PC-9 (cell line): ENCODE results near the gene ZFPL1.

Experiments
- CTCF ChIP-seq: fragments of 200-600 bp; sonication (generic); conservative IDR thresholded peaks from 2 replicates; pipeline ENCODE4 v1.6.1; 2017; ENCODE audit warnings: mixed run types, antibody characterized with exemption, mild to moderate bottlenecking, moderate library complexity
- EZH2 ChIP-seq: fragments of 200-600 bp; sonication (generic); IDR thresholded peaks from 2 replicates; pipeline ENCODE4 v1.8.0; 2017; ENCODE audit warnings: antibody characterized with exemption, low read depth

GRCh38 chr11:65134240-65134951 is 50.4 kb downstream of the ZFPL1 start, which contains the start of gene SYVN1:
- TF ChIP-seq CTCF (no peak), EZH2 (no peak)
